A673 (cell line): ENCODE results near the gene TTLL7.

ENCODE experiments used
- EZH2 ChIP-seq: fragments of 200-600 bp; sonication (generic); IDR thresholded peaks from 2 replicates; pipeline ENCODE4 v1.6.1; 2017; ENCODE audit warnings: borderline replicate concordance, low read depth, mild to moderate bottlenecking, mixed read lengths, antibody characterized with exemption, low read length; ENCODE audit not compliant: poor library complexity, severe bottlenecking
- TF ChIP-seq, protein P1 (sequence below): fragments of 300-800, 200-600 bp; sonication (generic); conservative IDR thresholded peaks from 2 replicates; pipeline ENCODE4 v1.5.1; 2017; ENCODE audit warnings: low read depth, mild to moderate bottlenecking, antibody characterized with exemption, low read length, moderate library complexity, mixed read lengths

DNA sequence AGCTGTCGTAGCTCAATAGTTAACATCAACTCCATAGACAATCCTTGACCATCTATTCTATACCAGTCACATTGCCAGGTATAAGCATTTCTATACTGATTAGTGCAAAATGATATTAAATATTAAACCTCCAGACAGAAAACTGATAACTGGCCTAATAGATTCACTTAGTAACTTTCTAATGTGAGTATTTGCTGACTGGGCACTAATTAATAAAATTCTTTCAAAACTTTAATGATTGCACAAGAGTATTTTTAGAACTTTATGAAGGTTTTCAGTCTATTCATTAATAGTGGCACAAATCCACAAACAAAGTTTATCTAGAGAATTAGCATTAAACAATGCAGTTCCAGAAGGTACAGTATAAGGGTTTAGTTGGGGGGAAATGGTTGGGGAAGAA, 79.1 kb downstream of the TTLL7 start:
- TF ChIP-seq, protein P1, sequence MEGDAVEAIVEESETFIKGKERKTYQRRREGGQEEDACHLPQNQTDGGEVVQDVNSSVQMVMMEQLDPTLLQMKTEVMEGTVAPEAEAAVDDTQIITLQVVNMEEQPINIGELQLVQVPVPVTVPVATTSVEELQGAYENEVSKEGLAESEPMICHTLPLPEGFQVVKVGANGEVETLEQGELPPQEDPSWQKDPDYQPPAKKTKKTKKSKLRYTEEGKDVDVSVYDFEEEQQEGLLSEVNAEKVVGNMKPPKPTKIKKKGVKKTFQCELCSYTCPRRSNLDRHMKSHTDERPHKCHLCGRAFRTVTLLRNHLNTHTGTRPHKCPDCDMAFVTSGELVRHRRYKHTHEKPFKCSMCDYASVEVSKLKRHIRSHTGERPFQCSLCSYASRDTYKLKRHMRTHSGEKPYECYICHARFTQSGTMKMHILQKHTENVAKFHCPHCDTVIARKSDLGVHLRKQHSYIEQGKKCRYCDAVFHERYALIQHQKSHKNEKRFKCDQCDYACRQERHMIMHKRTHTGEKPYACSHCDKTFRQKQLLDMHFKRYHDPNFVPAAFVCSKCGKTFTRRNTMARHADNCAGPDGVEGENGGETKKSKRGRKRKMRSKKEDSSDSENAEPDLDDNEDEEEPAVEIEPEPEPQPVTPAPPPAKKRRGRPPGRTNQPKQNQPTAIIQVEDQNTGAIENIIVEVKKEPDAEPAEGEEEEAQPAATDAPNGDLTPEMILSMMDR: no peak
- no peak for TF ChIP-seq EZH2
